HG03354 (cell line): ENCODE data around the gene PTPRN2.
"Not testable (repeated sequence)": the region's sequence is repeated elsewhere in the genome, so short reads cannot be mapped to it uniquely, and the experiment has no call there.

Experiments used
- ATAC-seq: cut with Tn5 transposase; IDR thresholded peaks from one replicate; pipeline ENCODE4 v1.9.1; 2021; ENCODE audit warnings: mild to moderate bottlenecking; ENCODE audit not compliant: unreplicated experiment, poor library complexity, severe bottlenecking

The PTPRN2 gene

GRCh38 chr7:158382363-158383254 lies 205.0 kb downstream of the PTPRN2 start:
- no peak for ATAC-seq

DNA sequence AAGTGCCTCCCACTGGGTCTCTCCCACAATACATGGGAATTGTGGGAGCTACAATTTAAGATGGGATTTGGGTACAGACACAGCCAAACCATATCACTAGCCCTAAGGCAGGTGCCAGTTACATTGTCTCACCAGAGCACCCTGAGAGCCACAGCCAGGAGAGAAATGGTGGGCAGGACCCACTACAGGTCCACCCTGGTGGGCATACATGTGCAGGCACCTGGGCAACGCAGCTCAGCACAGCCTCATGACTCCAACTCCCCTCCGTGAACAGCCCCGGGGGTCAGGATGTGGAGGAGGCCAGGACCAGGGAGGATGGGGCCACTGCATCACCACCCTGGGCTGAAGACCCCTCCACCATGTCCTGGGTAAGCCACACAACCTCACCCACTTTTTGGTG lies 205.7 kb downstream of the PTPRN2 start:
- ATAC-seq = no peak

DNA sequence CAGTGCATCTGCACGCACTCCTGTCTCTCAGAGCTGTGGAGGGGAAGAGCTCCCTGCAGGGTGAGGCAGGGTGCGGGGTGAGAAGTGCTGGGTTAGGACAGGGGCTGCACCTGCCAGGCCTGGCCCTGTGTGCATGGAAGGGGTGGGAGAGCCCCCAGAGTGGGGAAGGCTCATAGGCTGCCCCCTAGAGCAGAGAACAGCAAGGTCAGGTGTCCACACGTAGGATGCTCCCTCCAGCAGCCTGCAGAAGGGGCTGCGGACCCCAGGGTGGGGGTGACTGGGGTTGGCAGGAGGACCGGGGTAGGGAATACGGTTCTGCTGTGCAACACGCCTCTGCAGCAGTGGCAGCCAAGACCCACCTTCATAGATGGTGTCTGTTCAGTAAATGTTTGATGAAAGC lies 208.6 kb downstream of the PTPRN2 start:
- ATAC-seq = no peak

- ATAC-seq = no peak
Observed at GRCh38 chr7:158377800-158378623, 209.6 kb downstream of the PTPRN2 start.

GRCh38 chr7:158376839-158377186 lies 210.8 kb downstream of the PTPRN2 start:
- ATAC-seq = not testable (repeated sequence)

DNA sequence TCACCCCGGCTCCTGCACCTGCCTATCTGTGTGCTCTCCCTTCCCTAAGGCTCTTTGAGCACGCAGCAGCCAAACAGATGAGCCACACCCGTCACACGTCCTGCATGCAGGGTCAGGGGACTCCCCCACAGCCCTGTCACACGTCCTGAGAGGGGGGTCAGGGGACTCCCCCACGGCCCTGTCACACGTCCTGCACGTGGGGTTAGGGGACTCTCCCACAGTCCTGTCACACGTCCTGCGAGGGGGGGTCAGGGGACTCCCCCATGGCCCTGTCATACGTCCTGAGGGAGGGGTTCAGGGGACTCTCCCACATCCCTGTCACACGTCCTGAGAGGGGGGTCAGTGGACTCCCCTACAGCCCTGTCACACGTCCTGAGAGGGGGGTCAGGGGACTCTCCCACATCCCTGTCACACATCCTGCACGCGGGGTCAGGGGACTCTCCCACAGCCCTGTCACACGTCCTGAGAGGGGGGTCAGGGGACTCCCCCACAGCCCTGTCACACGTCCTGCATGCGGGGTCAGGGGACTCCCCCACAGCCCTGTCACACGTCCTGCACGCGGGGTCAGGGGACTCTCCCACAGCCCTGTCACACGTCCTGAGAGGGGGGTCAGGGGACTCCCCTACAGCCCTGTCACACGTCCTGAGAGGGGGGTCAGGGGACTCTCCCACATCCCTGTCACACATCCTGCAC lies 211.3 kb downstream of the PTPRN2 start:
- not testable (repeated sequence) for ATAC-seq

GRCh38 chr7:158375034-158375433 lies 212.6 kb downstream of the PTPRN2 start:
- no peak for ATAC-seq

DNA sequence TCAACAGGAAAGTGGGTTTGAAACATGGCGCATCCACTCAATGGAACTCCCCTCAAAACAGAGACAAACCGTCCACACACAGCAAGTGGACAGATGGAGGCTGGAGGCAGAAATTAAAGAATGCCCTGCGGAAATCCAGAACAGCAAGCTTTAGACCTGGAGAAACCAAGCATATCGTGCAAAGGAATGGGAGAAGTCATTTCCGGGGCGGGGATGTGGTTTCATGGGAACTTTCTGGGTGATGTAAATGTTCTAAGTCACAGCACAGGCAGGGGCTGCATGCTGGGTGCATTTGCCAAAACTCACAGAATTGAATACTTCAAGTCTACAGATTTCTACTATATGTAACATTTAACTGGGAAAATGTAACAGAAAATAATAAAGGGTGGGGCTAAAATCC lies 213.0 kb downstream of the PTPRN2 start:
- ATAC-seq = no peak

DNA sequence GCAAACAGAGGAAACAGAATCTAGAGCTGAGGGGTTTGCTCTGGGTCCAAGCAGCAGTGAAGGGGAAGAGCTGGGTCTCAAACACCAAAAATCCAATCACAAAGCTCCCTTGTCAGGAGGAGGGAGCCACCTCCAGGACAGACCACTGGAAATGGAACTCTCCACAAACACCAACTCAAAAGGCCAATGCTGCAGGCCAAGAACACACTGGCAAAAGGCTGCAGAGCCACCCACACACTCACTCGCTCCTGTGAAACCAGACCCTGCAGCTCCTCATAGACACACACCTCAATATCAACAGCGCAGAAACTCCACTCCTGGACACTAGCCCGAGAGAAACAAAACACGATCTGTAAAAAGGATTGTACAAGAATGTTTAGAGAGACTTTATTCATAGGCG lies 213.5 kb downstream of the PTPRN2 start:
- no peak for ATAC-seq

GRCh38 chr7:158373476-158374133 lies 214.0 kb downstream of the PTPRN2 start:
- ATAC-seq = no peak

DNA sequence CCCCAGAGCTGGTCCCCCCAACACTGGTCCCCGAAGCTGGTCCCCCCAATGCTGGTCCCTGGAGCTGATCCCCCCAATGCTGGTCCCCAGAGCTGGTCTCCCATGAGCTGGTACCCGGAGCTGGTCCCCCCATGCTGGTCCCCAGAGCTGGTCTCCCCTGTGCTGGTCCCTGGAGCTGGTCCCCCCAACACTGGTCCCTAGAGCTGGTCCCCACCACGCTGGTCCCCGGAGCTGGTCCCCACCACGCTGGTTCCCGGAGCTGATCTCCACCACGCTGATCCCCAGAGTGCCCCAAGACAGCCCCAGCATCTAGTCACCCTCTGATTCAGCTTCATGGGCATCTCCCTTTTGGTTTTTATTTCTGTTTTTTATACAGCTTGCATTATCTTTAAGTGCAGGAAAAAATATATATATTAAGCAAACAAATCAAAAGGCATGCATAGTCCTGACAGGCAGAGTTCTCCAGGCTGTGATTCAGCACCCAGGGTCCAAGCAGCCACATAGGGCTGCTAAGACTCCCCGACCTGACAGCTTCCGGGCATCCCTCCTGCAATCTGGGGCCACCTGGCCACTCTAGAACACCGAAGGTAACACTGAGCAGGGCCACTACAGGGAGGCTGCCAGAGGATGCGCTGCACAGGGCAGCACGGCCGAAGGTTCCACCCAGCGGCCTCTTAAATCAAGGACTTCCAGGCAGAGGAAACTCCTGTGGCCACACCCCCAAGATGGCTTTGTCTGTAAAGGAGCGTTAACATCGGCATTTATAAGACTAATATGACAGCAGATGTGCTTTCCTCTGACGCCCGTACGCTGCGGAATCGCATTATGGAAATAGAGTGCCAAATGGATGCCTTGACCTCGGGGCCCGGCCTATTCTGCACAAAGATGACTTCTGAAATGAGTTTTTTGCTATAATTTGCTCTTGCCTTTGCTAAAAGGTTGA lies 215.0 kb downstream of the PTPRN2 start:
- no peak for ATAC-seq

- no peak for ATAC-seq
Observed at GRCh38 chr7:158371856-158372255, 215.8 kb downstream of the PTPRN2 start.

DNA sequence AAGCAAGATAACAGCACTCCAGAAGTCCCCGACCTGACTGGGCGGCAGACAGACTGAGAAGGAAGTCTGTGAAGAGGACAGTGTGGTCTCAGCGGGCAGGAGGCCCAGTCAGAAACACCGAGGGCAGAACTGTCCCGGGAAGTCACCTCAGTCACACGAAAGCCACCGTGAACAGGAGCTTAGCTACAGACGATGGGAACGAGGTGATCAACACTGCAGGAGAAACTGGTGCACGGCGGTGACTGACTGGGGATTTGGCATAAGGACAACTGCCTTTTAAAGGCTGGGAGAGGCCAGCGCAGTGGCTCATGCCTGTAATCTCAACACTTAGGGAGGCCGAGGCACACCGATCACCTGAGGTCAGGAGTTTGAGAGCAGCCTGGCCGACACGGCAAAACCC lies 217.8 kb downstream of the PTPRN2 start:
- ATAC-seq = no peak

DNA sequence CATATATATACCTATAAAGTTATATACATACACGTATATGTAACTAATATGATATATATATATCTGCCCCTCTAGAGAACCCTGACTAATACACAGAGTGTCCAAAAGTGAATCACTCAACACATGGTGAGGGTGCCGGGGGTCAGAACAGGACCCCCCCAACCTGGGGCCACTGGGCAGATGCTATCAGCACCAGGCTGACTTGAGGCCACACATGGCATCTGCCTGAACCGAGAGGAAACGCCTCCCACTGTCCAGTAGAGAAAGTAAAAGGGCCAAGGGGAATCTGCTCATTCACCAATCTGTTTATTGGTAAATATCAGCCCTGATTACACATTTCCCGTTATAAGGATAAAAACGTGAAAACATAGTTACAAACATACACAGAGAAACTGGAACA lies 218.3 kb downstream of the PTPRN2 start:
- ATAC-seq = no peak

- ATAC-seq = no peak
Observed at GRCh38 chr7:158368449-158368848, 219.2 kb downstream of the PTPRN2 start.

DNA sequence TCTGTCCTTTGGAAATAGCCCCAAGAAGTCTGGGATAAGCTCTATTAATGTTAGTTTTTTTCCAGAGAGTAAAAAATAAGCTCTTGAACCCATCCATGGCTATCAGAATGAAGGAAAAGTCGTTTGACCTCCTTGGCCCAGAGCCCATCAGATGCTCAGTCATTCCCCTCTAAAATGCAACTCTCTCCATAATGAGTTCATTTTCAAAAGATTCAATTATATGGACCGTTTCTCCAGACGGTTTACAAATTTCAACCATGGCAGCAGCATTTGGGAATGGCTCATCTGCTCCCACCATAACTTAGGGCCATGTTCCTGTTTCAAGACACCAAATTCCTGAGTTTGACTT lies 220.0 kb downstream of the PTPRN2 start:
- ATAC-seq = no peak

- no peak for ATAC-seq
Observed at GRCh38 chr7:158366916-158367633, 220.5 kb downstream of the PTPRN2 start.

GRCh38 chr7:158366346-158366745 lies 221.3 kb downstream of the PTPRN2 start:
- ATAC-seq = no peak
